ENCODE results near the gene KLF5. TPM values are rescaled to one million over a fixed set of nuclear protein-coding genes. Genes with fewer than 3 reads are reported as not detected.

KLF5 gene
- total RNA-seq, 1 experiment from 2014 or later = 2.2 TPM

GRCh38 chr13:73065665-73066340 is 7.0 kb downstream of the KLF5 start:
- Histone ChIP-seq H2AFZ (ENCODE audit: low read length) (no peak overlapping the region), H3K27me3 (ENCODE audit: insufficient read depth, low read length) (peaks cover 7% of the 10 kb centered on the region; the same call in 1 of the 2 replicates), H3K23me2 (ENCODE audit: insufficient read length, low read depth, low read length, poor library complexity, severe bottlenecking) (no peaks in the 10 kb centered on the region), H3K4me2 (ENCODE audit: insufficient read depth, insufficient read length, low read length) (no peak overlapping the region), H2AK5ac (ENCODE audit: insufficient read length, low read length) (no peak overlapping the region), H3K23ac (ENCODE audit: insufficient read length, low read depth, low read length) (no peak overlapping the region), H2BK12ac (ENCODE audit: insufficient read length, low read depth, low read length) (no peak overlapping the region), H4K91ac (ENCODE audit: insufficient read length, low read depth, low read length) (no peak overlapping the region), H4K5ac (ENCODE audit: insufficient read length, low read depth, low read length) (no peak overlapping the region), H2BK120ac (ENCODE audit: low read depth, low read length, poor library complexity, severe bottlenecking) (no peak overlapping the region), H3K4me1 (ENCODE audit: insufficient read depth, low read length) (no peaks in the 10 kb centered on the region), H3K9ac (ENCODE audit: extremely low read depth, insufficient read length, low read length) (no peak overlapping the region), H3K4ac (ENCODE audit: low read depth, low read length) (no peak overlapping the region), H2BK15ac (ENCODE audit: low read depth, low read length) (no peak overlapping the region), H3K79me2 (ENCODE audit: insufficient read depth, low read length) (no peaks in the 10 kb centered on the region), H3K14ac (ENCODE audit: insufficient read depth, low read length) (no peak overlapping the region), H3K27ac (ENCODE audit: insufficient read length, low read depth, low read length) (no peak overlapping the region), H2BK20ac (ENCODE audit: low read depth, low read length, poor library complexity, severe bottlenecking) (no peak overlapping the region), H3K18ac (ENCODE audit: insufficient read length, low read depth, low read length) (no peak overlapping the region), H3T11ph (ENCODE audit: low read length) (no peak overlapping the region), H4K8ac (replicated peaks; ENCODE audit: insufficient read length, low read depth, low read length) (no peak overlapping the region), H4K20me1 (ENCODE audit: control insufficient read depth, insufficient read depth, insufficient read length) (no peaks in the 10 kb centered on the region), H3K56ac (ENCODE audit: insufficient read length, low read depth, low read length) (no peak overlapping the region), H3K79me1 (ENCODE audit: insufficient read depth, low read depth, low read length, poor library complexity, severe bottlenecking) (no peaks in the 10 kb centered on the region), H3K9me3 (ENCODE audit: control insufficient read depth, low read depth, low read length) (no peaks in the 10 kb centered on the region), H2BK5ac (ENCODE audit: insufficient read length, low read length) (no peak overlapping the region)
- H3K4me1 Mint-ChIP-seq = peaks cover 43 to 44% of the 10 kb centered on the region in 2 experiments
- no peak for DNase-seq
- H3K27ac Mint-ChIP-seq = no peak overlapping the region
- H3K9me3 Mint-ChIP-seq = no peaks in the 10 kb centered on the region
- H3K4me3 Mint-ChIP-seq = no peak overlapping the region
- no CpG with 5 or more reads among the region's 7 CpGs for WGBS (ENCODE audit: extremely low coverage, insufficient read length, low lambda C conversion rate)
- peaks cover 0 to 10% (median 0%) of the 10 kb centered on the region in 3 experiments; a peak in 2 of 7 replicates for H3K36me3 Mint-ChIP-seq (ENCODE audit: insufficient read depth in 1 of 3, low read depth in 3 of 3)
- peaks cover 34% of the 10 kb centered on the region for H3K27me3 Mint-ChIP-seq (ENCODE audit: low read depth)
- no peak for TF ChIP-seq CTCF (conservative IDR thresholded peaks at IDR 0.05)

Data from H9 (cell line).